ENCODE data around the gene CH25H.

Gene CH25H

GRCh38 chr10:89228962-89229361 lies 21.8 kb upstream of the CH25H start:
- no peak for DNase-seq

GRCh38 chr10:89228146-89228545 lies 21.0 kb upstream of the CH25H start:
- DNase-seq = no peak

DNA sequence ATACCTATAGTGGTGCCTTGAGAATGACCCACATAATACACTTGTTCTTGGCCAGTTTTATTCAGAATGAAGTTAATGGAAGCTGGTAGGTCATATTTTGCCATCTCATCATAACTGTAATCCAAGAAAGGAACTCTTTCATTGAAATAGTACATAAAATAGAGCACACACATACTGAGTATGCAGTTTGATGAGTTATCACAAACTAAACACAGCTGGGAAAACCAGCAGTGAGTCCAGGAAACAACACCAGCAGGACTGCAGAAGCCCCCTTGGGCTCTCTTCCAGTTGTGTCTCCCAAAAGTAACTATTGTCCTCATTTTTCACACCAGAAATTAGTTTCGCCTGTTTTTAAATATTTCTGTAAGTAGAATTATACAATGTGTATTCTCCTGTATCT lies 19.8 kb upstream of the CH25H start:
- DNase-seq = no peak

- no peak for DNase-seq
These were observed 17.8 kb upstream of the CH25H start for GRCh38 chr10:89224739-89225443.

DNA sequence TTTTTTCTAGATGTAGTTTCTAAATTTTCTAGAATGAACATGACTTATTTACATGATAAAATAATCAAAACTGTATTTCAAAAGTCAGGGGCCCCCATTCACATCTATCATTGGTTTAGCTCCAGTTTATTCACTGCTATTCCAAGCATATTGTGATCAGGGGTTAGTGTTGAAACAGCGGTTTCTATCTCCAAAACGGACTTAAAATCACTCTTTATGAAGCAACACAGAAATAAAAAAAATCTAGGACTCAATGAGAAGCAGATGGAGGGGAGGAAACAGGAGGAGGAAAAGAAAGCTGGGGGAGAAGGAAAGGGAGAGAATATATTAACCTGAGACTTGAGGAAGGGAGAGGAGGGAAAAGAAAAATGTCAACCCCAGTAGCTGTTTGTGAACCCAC lies 14.8 kb upstream of the CH25H start:
- no peak for DNase-seq

DNA sequence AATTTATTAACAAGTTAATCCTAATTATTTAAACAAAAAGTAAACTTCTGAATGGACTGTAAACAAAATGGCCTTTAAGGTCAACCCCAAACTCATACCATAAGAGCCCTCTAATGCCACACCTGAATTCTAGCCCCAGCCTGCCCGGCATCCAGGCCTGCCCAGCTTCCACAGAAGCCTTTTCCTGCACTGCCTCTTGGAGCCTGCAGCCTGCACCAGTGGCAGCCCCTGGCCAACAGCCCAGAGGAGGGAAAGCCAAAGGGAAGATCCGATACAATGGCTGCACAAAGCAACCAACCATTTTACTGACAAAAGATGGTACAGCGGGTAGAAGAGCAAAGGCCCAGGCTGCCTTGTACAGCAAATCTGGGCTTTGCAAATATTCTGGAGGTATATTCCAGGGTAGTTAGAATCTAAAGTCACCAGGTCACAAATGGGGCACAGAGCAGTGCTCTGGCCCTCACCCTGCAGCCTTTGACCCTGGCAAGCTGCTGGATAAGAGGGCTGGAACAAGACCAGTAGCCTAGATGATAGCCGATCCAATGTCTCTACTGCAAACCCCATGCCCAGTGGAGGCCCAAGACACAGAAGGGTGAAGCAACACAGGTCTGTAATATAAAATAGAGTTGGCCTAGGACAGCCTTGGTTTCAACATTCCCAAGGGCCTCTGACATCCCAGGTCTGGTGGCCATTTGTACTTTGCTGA lies 12.5 kb upstream of the CH25H start:
- DNase-seq = no peak

- peak; percentile 59 for DNase-seq
These were observed 10.2 kb upstream of the CH25H start for GRCh38 chr10:89217057-89217990.

- no peak for DNase-seq
These were observed 8.9 kb upstream of the CH25H start for GRCh38 chr10:89216056-89216455.

DNA sequence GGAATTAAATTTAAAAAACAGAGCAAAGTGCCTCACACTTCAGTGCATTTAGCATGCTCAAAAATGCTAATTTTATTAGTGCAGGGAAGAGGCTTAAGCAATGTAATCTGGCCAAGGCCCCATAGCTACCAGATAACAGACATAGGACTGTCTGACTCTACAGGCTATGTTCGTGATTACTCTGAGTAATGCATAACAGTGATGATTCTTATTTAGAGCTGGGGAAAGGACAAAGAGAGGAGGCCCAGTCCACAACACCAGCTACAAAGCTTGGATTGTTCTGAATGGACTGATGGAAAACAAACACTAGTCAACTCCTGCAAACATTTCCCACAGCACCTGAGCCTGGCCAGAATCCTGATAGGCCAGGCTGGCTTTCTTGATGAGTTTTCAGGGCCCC lies 8.4 kb upstream of the CH25H start:
- DNase-seq = no peak

DNA sequence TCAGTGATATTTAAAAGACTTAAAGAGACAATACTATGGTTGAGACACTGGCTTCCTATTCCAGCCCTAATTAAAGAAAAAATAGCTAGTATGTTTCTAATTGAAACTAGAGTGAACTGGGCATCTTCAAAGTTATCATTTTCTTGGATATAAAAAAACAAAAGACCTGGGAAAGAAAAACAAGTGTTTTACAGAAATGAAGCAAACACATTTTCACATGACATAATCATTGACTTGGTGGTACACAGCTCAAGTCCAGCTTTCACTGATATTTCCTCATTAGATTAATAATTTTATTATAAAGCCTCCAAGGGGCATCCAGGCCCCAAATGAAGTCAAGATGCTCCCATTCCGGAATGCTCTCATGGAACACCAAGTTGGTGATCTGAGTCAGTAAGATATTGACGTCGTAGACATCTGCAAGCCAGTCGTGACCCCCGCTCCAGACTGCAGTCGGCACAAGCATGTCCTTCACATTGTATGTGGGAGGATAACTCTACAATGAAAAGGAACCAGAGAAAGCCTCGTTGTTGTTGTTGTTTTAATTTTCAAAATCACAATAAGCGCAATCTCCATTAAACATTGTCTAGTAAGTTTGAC lies 7.5 kb upstream of the CH25H start:
- no peak for DNase-seq

DNA sequence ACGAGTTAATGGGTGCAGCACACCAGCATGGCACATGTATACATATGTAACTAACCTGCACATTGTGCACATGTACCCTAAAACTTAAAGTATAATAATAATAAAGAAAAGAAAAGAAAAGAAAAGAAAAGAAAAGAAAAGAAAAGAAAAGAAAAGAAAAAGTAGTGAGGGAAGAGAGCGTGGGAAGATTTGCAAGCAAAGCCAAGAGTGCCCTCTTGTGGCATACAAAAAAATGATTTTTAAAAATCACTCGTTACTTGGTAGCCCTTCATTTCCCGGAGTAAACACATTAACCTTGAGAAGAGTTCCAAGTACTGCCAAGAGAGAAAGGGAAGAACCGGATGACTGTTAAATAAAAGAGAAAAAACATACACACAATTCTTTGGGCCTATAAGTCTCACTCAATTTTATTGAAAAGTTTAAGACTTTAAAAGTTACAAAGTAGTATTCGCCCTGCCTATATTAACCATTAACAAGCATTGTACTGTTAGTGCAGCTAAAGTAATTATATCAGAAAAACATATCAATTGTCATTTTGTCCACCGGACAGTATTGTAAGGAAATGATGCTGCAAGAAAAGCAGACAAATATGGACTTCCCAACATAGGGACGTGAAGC lies 6.2 kb upstream of the CH25H start:
- peak; percentile 57 for DNase-seq

- peak; percentile 42 for DNase-seq
These were observed 3.8 kb upstream of the CH25H start for GRCh38 chr10:89210794-89211425.

- DNase-seq = no peak
These were observed 2.6 kb upstream of the CH25H start for GRCh38 chr10:89209718-89210117.

GRCh38 chr10:89207801-89208551 lies 859 bp upstream of the CH25H start:
- DNase-seq = peak; percentile 13

GRCh38 chr10:89206402-89207180 lies 526 bp downstream of the CH25H start:
- DNase-seq = peak; percentile 22

DNA sequence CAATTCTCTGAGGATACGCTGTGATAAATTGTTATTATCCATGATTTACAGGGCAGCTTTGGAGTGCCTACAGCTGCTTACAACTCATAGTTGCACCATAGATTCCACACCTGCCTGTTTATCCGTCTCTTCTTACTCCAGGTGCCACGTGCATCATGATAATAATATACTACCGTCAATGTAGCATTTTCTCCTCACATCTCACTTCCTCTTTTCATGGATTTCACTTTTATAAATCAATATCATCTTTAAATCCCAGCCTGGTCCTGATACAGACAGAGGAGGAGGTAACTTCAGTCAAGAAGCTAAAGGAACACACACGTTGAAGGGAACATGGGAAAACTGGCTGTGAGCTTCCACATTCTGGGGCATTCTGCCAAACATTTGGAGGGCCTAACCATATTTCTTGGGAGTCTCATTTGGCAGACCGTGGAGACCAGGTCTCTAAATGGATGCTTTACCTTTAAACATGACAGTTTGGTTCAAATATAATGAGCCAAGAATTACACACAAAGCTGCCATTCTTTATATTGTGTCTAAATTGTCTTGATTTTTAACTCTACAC lies 2.4 kb downstream of the CH25H start:
- DNase-seq = no peak

DNA sequence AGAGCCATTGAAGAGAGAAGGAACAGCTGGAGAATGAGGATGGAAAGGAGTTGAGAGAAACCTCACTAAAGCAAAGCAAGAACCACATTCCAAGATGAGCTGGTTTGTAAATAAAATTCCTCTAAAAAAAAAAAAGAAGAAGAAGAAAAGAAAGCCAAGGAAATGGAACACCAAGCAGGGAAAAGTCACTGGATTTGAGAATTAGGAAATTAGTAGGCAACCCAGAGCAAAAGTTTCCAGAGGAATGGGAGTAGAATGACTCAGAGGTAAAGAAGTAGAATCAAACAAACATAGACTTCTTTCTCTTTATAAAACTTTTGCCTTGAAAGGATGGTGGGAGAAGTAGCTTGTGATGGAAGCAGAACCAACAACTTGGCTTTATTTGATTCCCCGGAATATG lies 3.9 kb downstream of the CH25H start:
- DNase-seq = peak; percentile 35

GRCh38 chr10:89202033-89202425 lies 5.1 kb downstream of the CH25H start:
- no peak for DNase-seq

DNA sequence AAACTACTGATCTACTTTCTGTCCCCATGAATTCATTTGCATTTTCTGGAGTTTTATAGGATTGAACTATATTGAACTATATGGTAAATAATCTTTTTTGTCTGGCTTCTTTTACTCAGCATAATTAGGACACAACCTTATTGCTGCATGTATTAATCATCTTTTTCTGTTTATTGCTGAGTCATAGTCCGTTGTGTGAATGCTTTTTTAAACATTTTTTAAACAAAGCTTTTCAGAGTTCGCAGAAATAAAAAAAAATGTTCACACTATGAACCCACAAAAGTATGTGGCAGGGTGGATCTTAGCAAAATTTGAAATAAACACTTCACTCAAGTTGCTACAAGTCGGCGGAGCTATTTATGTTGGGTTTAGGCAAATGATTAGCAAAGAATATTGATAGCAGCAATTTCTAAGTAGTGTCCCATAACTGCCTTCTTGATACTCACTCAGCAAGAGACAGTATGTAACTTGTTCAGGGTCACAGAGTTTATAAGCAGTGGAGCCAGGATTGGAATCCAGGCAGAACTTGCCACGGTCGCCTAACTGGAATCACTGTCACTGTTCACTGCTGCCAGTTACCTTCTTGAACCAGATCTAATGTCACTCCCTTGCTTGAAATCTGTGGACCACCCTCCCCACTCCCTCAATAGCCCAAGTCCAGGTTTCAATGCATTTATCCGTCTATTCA lies 5.6 kb downstream of the CH25H start:
- peak; percentile 58 for DNase-seq

- no peak for DNase-seq
These were observed 9.6 kb downstream of the CH25H start for GRCh38 chr10:89197473-89197872.
